GM12872 (cell line): ENCODE measurements around the gene CCDC40.

Experiments
- CTCF ChIP-seq: IDR thresholded peaks from 3 replicates; pipeline ENCODE4 v1.5.1; 2011; ENCODE audit warnings: low read depth, mild to moderate bottlenecking, low read length, moderate library complexity; ENCODE audit not compliant: insufficient read depth

Gene CCDC40

GRCh38 chr17:80009391-80010282 is 26.8 kb upstream of the CCDC40 start:
- TF ChIP-seq CTCF = no peak

GRCh38 chr17:80010283-80010858 is 26.1 kb upstream of the CCDC40 start:
- TF ChIP-seq CTCF = no peak

GRCh38 chr17:80011989-80012555 is 24.4 kb upstream of the CCDC40 start:
- TF ChIP-seq CTCF = no peak

GRCh38 chr17:80012765-80013741 is 23.4 kb upstream of the CCDC40 start:
- TF ChIP-seq CTCF = no peak

GRCh38 chr17:80017226-80018010 is 19.0 kb upstream of the CCDC40 start:
- TF ChIP-seq CTCF = no peak

GRCh38 chr17:80018917-80019651 is 17.4 kb upstream of the CCDC40 start:
- no peak for TF ChIP-seq CTCF
